Measurements from ENCODE around the gene CDK1.

The CDK1 gene

DNA sequence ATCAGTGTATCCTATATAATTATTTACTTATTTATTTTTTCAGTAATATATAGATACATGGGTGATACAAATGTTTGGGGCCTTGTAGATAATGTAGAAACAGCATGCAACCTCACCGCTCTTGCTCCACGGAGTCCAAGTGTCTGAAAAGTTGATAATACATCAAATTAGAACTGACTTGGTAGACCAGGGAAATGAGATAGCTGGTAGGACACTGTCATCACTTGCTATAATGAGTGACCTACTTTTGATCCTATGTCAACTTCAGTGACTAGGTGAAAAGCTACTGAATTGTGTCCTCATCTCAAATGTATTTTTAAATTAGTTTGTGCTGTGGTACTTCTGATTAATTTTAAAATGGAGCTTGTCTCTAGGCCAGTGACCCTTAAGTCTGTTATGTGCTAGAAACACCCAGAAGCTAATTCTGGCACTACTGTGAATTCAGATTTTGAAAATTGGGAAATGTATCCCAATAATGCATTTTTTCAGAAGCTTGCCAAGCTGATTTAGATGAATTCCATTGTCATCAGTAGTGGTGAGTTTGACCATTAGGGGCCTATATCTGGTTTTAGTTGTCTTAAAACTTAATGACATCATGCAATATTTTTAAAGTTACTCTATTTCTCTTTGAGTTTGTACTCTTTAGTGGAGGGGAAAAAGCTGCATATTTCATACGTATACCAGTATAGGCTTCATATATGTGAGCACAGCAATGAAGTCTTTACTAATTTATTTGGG, 17.4 kb downstream of the CDK1 start:
- no peak for TF ChIP-seq POLR2A (IDR thresholded peaks at IDR 0.05; ENCODE audit: low read depth, low read length)
- DNase-seq (ENCODE audit: insufficient read length, low spot score) = no peak
- FAIRE-seq = peak; percentile 83

DNA sequence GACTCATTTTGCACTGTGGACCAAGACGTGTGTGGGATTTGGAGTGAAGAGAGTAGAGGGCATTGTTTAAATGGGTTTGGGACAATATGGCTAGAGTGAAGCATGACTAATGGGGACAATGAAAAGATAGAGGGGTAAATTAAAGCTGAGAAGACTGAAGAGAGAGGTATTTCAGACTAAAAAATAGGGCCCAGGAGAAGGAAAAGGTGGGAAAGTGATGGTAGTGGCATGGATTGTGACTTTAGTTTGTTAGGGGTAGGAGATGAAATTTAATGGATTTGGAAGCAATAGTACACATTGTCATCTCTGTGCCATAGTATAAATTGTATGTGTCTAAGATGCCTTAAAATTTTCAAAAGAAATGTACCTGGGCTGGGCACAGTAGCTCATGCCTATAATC, 18.2 kb downstream of the CDK1 start:
- FAIRE-seq = no peak
- DNase-seq (ENCODE audit: insufficient read length, low spot score) = no peak
- no peak for TF ChIP-seq POLR2A (IDR thresholded peaks at IDR 0.05; ENCODE audit: low read depth, low read length)

DNA sequence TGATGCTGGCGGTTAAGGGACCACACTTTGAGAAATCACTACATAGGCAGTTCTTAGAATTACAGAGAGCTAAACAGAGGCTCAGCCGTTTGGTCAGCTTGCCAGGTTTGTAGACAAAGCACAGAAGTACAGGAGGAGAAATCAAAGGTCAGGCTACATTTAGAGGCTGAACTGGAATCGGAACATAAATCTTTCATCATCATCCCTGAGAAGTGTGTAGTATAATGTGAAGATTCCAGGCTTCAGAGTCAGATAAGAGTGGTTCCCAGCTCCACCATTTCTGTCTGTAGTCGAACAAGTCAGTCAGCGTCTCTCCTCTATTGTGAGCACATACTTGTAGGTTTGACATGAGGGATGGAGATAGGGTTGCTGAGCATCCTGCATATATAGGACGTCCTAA, 18.9 kb downstream of the CDK1 start:
- TF ChIP-seq POLR2A (IDR thresholded peaks at IDR 0.05; ENCODE audit: low read depth, low read length) = no peak
- FAIRE-seq = peak; percentile 64
- DNase-seq (ENCODE audit: insufficient read length, low spot score) = no peak

DNA sequence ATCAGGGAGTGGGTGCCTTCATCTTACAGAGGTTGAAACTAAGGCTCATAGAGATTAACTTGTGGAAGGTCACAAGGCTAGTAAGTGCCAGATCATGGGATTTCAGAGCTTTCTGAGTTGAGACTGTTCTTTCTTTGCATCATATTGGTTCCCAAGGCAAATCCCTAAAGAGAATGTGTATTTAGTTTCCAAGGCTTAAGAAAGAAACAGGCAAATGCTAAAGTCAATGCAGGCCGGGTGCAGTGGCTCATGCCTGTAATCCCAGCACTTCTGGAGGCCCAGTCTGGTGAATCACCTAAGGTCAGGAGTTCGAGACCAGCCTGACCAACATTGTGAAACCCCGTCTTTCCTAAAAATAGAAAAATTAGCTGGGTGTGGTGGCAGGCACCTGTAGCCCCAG, 19.8 kb downstream of the CDK1 start:
- no peak for DNase-seq (ENCODE audit: insufficient read length, low spot score)
- peak; percentile 45 for FAIRE-seq
- no peak for TF ChIP-seq POLR2A (IDR thresholded peaks at IDR 0.05; ENCODE audit: low read depth, low read length)

DNA sequence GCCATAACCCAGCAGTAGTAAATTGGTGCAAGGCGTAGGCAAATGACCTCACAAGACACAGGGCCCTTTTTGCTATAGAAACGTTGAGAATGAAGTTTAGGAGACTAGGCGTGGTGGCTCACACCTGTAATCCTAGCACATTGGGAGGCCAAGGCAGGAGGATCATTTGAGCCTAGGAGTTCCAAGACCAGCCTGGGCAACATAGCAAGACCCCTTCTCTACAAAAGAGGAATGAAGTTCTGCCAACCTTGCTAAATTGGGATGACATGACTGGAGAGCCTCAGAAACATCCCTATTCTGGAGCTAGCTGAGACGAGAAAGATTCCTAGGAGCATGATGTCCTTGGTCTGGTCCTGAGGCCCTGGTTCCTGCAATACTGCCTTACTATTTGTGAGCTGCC, 20.6 kb downstream of the CDK1 start:
- TF ChIP-seq POLR2A (IDR thresholded peaks at IDR 0.05; ENCODE audit: low read depth, low read length) = no peak
- DNase-seq (ENCODE audit: insufficient read length, low spot score) (no peak), FAIRE-seq (peak; percentile 41)

DNA sequence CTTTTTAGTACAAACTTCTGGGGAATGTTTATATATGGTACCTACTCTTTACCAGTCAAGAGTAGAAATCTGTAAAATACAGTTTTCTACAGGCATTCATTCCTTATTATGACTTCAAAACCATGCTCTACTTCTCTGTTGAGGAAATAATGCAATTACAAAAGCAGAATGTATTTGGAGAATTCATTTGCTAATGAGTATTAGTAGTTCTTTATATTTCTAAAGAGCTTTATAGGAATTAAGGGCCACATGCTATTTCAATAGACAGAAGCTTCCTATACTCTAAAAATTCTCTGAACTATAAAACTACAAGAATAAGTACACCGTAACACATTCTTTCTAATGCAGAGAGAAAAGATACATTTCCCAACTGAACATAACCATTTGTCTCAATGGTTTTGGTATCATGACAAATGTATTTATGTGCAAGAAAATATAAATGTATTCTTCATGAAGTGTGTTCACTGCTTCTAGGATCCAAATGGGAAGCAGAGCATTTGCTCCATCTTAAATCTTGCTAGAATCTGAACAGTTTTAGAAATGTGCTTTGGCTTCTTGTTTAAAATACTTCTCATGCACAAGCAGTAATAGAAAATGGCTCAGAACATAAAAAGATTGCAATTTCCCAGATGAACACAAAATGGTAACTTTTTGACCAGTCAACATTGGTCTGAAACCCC, 21.8 kb downstream of the CDK1 start:
- no peak for DNase-seq (ENCODE audit: insufficient read length, low spot score)
- TF ChIP-seq POLR2A (IDR thresholded peaks at IDR 0.05; ENCODE audit: low read depth, low read length) = no peak
- peak; percentile 52 for FAIRE-seq

DNA sequence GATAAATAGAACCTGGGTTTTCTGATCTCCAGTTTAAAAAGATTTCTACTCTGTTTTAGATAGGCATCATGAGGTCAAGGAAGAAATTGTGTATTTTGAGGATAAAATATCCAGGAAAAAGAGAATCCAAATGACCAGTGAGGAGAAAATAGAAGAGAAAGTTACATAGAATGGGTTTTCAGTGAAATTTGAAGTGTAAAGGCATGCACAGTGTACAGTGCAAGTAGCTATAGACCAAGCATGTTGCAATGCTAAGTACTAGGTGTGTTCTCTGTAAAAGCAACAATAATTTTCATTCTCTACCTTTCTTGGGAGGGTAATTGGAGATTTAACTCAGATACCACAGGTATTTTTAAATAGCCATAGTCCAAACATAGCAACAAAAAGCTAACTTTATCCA, 22.6 kb downstream of the CDK1 start:
- FAIRE-seq (no peak), DNase-seq (ENCODE audit: insufficient read length, low spot score) (no peak)
- TF ChIP-seq POLR2A (IDR thresholded peaks at IDR 0.05; ENCODE audit: low read depth, low read length) = no peak

DNA sequence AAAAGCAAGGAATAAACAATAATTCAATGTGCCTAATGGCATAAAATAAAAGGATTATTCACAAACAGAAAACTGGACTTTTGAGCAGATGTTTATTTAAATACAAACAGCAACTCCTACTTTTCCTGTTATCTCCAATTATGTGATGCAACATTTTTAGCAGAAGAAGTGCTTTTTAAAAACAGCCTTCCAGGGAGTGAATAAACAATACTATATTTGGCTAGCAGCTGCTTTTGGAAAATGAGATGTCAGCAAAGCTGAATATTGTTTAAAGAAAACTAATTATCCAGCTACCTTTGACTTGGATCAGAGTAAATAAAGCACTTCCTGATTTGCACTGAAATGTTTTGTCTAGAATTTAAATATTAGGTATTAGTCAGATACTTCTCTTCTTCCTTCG, 23.2 kb downstream of the CDK1 start:
- no peak for FAIRE-seq
- DNase-seq (ENCODE audit: insufficient read length, low spot score) = no peak
- TF ChIP-seq POLR2A (IDR thresholded peaks at IDR 0.05; ENCODE audit: low read depth, low read length) = no peak

DNA sequence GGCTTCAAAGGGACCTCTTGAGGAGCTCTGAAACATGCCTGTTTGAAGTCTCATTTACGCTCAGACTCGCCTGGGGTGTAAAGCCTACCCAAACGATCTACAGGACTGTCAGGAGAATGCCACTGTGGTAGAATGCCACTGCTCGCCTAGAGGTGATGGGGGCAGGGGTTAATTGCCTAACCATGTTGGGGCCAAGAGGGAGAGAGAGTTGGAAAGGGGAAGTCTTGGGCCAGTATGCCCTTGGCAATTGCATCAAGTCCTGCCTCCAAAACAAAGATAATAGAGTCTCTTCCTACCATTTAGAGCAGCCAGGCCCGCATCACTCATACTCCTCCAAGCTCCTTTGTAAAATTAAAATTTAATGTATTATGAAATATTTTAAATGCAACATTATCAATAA, 25.2 kb downstream of the CDK1 start:
- DNase-seq (ENCODE audit: insufficient read length, low spot score) (no peak), FAIRE-seq (no peak)
- TF ChIP-seq POLR2A (IDR thresholded peaks at IDR 0.05; ENCODE audit: low read depth, low read length) = no peak

DNA sequence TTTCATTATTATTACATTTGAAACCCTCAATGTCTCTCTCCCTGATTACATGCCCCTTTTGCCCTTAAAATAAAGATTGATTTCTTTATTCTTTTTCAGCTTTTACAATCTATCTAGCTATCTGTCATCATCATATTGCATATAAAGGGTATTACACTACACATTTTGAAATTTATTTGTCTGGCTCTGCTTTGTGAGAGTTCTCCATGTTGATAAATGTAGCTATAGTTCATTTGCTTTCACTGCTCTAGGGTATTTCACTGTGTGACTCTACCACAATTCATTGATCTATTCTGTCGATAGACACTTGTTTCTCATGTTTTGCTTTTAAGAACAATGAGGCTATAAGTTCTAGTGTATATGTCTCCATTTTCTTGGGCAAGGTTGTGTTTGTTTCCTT, 25.6 kb downstream of the CDK1 start:
- DNase-seq (ENCODE audit: insufficient read length, low spot score) (no peak), FAIRE-seq (no peak)
- TF ChIP-seq POLR2A (IDR thresholded peaks at IDR 0.05; ENCODE audit: low read depth, low read length) = no peak

DNA sequence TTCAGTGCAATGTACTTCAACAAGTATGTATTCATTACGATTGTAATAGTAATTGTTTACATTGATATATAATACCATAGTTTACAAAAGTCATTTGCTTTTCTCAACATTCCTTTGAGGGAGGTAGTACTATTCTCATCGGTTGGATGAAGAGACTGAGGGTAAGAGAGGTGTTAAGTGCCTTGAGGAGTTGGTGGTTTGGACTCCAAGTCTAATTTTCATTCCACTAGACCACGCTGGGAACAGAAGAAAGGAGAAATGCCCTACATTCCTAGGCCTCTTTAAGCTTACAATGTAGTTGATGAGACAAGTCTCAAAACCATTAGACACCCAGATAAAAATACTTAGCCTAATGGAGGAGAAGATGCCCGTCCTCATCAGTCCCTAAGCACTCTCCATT, 28.6 kb downstream of the CDK1 start:
- no peak for DNase-seq (ENCODE audit: insufficient read length, low spot score)
- no peak for TF ChIP-seq POLR2A (IDR thresholded peaks at IDR 0.05; ENCODE audit: low read depth, low read length)
- FAIRE-seq = no peak

DNA sequence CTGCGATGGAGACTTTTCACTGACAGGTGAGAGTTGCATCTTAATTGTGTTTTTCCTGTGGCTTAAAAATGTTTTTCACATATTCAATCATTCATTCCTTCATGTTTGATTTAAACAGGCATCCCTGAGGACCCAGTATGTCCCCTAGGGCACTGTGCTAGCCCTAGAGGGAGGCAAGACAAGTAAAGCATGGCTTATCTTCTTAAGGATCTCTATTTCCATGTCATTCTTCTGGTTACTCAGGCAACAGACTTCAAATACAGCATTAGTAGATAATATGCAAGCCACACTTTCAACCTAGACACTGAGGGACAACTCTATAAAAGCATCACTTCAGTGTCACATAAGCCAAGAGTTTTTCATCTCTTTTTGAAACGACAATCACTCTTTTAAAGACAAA, 29.2 kb downstream of the CDK1 start:
- FAIRE-seq (no peak), DNase-seq (ENCODE audit: insufficient read length, low spot score) (no peak)
- TF ChIP-seq POLR2A (IDR thresholded peaks at IDR 0.05; ENCODE audit: low read depth, low read length) = no peak

DNA sequence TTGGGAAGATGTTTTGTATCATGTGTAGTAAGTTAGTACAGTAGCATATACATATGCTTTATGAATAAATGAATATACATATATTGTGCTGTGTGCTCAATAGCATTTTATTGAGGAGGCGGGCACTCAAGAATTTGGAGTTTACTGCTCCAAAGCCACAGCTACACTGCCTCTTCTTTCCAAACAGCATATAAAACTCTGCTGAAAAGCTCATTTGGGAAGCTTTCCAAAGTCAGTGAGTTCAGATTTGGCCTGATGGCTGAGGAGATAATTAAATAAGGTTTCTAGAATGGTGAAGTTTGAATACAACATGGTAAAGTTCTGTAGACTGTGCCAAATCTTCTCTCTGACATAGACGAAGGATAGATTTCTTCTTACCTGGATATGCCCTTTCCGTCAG, 29.8 kb downstream of the CDK1 start:
- FAIRE-seq = no peak
- no peak for DNase-seq (ENCODE audit: insufficient read length, low spot score)
- TF ChIP-seq POLR2A (IDR thresholded peaks at IDR 0.05; ENCODE audit: low read depth, low read length) = no peak

DNA sequence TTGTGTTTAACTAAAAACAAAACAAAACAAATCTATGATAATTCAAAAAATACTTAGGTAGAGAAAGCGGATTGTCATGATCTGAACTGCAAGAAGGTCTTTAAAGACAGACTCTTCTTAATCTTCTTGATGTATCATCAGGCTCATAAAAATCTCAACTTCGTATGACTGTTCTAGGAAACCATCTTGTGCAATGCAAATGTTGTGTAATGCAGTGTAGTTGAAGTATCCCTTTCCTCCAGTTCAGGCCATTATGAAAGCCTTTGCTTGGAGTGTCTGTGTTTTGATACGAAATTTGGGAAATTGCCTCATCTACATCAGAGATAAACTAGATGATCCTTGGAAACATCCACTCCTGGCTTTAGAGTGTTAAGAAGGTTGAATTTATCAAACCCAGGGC, 30.9 kb downstream of the CDK1 start:
- no peak for TF ChIP-seq POLR2A (IDR thresholded peaks at IDR 0.05; ENCODE audit: low read depth, low read length)
- DNase-seq (ENCODE audit: insufficient read length, low spot score) (no peak), FAIRE-seq (no peak)

DNA sequence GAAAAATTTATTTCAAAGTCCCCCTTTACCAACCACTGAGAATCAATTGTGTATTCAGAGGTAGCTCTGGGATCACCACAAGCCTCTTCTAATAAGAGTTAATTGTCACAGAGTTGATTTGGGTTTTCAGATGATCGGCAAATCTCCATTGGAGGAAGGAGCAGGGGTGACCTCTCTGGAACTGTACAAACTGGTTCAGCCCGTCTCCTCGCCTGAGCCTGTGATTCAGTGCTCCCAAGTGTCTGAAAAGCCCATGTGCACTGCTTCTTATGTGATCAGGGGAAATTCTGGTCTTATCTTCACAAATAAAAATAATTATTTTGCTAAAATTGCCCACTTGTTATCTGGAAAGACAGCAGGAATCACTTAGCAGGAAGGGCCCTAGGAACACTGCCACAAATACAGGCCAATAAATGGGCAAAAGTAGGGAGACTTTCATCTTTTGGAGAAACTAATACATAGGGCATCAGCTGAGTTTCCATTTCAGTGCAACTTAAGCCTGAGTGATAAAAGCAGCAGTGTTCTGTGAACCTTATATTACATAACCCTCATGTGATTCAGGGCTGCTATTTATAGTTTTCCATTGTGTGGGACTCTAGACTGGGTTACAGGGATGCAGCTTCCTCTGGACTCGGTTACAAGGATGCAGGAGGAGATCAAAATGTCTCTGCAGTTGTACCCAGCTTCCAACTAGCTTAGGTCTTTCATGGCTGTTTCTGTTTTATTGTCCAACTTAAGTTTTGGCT, 32.3 kb downstream of the CDK1 start:
- DNase-seq (ENCODE audit: insufficient read length, low spot score) (no peak), FAIRE-seq (peak; percentile 64)
- TF ChIP-seq POLR2A (IDR thresholded peaks at IDR 0.05; ENCODE audit: low read depth, low read length) = no peak

All from H54 (cell line).